ENCODE results near the gene USP20.

GRCh38 chr9:129861447-129861827, 26.2 kb downstream of the USP20 start:
- TF ChIP-seq EZH2 (IDR thresholded peaks at IDR 0.05; ENCODE audit: borderline replicate concordance, low read depth, low read length, severe bottlenecking) = no peak
- no peak for TF ChIP-seq CTCF (IDR thresholded peaks at IDR 0.05; ENCODE audit: extremely low read depth in 1 of 2, insufficient read depth in 1 of 2, low read depth in 1 of 2, low read length in 2 of 2)
- no peak for TF ChIP-seq MYC (IDR thresholded peaks at IDR 0.05; ENCODE audit: low read depth, low read length)
- TF ChIP-seq POLR2A (IDR thresholded peaks at IDR 0.05; ENCODE audit: low read depth, low read length) = no peak
- TF ChIP-seq MAX (IDR thresholded peaks at IDR 0.05; ENCODE audit: insufficient read depth, insufficient read length) = no peak
- TF ChIP-seq JUN (IDR thresholded peaks at IDR 0.05; ENCODE audit: borderline replicate concordance, insufficient read depth, insufficient read length, low read depth) = no peak
